NCI-H345 (cell line): ENCODE data around the gene FRYL.
"Not testable (repeated sequence)": the region's sequence is repeated elsewhere in the genome, so short reads cannot be mapped to it uniquely, and the experiment has no call there.

Source experiments
- DNase-seq: peaks from one replicate; lab custom pipeline; 2025; lab: John Stamatoyannopoulos, UW

The FRYL gene

GRCh38 chr4:48490680-48491513 lies 289.2 kb downstream of the FRYL start:
- DNase-seq = no peak

- DNase-seq = peak; percentile 22
Observed at GRCh38 chr4:48490012-48490679, 289.9 kb downstream of the FRYL start, which contains the start of gene ZAR1. Gene ZAR1, plus strand, starts transcription at chr4:48490252. Its CDS starts 40 bp downstream, at chr4:48490292.

GRCh38 chr4:48489683-48490011 lies 290.4 kb downstream of the FRYL start:
- peak; percentile 19 for DNase-seq

GRCh38 chr4:48484494-48485168 lies 295.4 kb downstream of the FRYL start:
- no peak for DNase-seq

GRCh38 chr4:48483777-48484493 lies 296.1 kb downstream of the FRYL start:
- DNase-seq = no peak

- DNase-seq = peak; percentile 61
Observed at GRCh38 chr4:48483006-48483776, 296.9 kb downstream of the FRYL start, which contains the start of gene SLC10A4. Gene SLC10A4, plus strand, starts transcription at chr4:48483343. Its CDS starts 219 bp downstream, at chr4:48483562.

GRCh38 chr4:48481581-48481980 lies 298.5 kb downstream of the FRYL start:
- no peak for DNase-seq

GRCh38 chr4:48478273-48478672 lies 301.8 kb downstream of the FRYL start:
- DNase-seq = no peak

- no peak for DNase-seq
Observed at GRCh38 chr4:48475770-48476169, 304.3 kb downstream of the FRYL start.

GRCh38 chr4:48472794-48473193 lies 307.3 kb downstream of the FRYL start:
- no peak for DNase-seq

- DNase-seq = no peak
Observed at GRCh38 chr4:48470570-48470969, 309.5 kb downstream of the FRYL start.

GRCh38 chr4:48470137-48470536 lies 309.9 kb downstream of the FRYL start:
- no peak for DNase-seq

- no peak for DNase-seq
Observed at GRCh38 chr4:48467891-48468290, 312.2 kb downstream of the FRYL start.

GRCh38 chr4:48467442-48467841 lies 312.6 kb downstream of the FRYL start:
- DNase-seq = no peak

GRCh38 chr4:48462363-48462762 lies 317.7 kb downstream of the FRYL start:
- no peak for DNase-seq

GRCh38 chr4:48461000-48461399 lies 319.1 kb downstream of the FRYL start:
- no peak for DNase-seq

GRCh38 chr4:48454591-48454990 lies 325.5 kb downstream of the FRYL start:
- DNase-seq = no peak

- DNase-seq = not testable (repeated sequence)
Observed at GRCh38 chr4:48451656-48452055, 328.4 kb downstream of the FRYL start.

- DNase-seq = no peak
Observed at GRCh38 chr4:48450740-48451139, 329.3 kb downstream of the FRYL start.

GRCh38 chr4:48449151-48449550 lies 330.9 kb downstream of the FRYL start:
- DNase-seq = no peak
